HG03103 (cell line): ENCODE measurements around the gene SNX19.
"Not testable (repeated sequence)": the region's sequence is repeated elsewhere in the genome, so short reads cannot be mapped to it uniquely, and the experiment has no call there.

ENCODE experiments used
- ATAC-seq: cut with Tn5 transposase; IDR thresholded peaks from one replicate; pipeline ENCODE4 v1.9.1; 2021; ENCODE audit warnings: low read depth; ENCODE audit not compliant: unreplicated experiment

SNX19 gene

GRCh38 chr11:130874396-130874795, 41.9 kb downstream of the SNX19 start:
- no peak for ATAC-seq

- no peak for ATAC-seq
Observed at GRCh38 chr11:130873761-130874160, 42.5 kb downstream of the SNX19 start.

GRCh38 chr11:130872981-130873380, 43.3 kb downstream of the SNX19 start:
- ATAC-seq = no peak

DNA sequence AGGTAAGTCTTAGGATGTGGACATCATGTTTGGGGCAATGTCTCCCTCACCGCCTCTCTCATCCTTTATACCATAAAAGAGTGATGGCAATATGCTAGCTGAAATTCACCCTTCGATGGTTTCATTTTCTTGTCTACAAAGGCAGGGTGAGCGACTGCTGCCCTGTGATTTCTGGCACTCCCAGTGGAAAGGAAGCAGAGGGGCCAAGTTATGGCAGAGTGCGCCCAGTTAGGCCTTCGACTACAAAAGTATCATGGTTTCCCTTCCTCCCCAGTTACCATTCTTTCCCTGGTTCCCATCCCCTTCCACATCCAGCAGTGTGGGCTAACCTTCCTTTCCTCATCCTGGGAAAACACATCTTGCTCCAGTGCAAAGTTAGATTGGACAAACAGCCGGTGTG, 43.8 kb downstream of the SNX19 start:
- ATAC-seq = no peak

GRCh38 chr11:130872102-130872501, 44.2 kb downstream of the SNX19 start:
- ATAC-seq = no peak

DNA sequence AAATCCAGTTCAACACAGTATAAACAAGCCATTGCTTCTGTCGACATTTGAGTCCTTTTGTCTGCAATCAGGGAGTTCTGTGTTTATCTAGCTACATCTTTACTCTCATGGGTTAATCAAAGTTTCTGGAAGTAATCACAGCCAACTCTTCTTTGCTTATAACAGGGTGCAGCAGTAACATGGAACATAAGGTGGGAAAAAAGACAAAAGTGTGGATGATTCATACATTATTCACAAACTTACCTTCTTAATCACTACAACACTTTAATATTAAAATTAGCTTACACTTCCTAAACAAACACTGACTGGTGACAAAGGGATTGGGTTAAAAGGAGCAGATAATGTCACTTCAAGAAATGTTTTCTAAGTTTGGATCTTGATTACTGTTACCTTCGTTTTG, 44.7 kb downstream of the SNX19 start:
- no peak for ATAC-seq

DNA sequence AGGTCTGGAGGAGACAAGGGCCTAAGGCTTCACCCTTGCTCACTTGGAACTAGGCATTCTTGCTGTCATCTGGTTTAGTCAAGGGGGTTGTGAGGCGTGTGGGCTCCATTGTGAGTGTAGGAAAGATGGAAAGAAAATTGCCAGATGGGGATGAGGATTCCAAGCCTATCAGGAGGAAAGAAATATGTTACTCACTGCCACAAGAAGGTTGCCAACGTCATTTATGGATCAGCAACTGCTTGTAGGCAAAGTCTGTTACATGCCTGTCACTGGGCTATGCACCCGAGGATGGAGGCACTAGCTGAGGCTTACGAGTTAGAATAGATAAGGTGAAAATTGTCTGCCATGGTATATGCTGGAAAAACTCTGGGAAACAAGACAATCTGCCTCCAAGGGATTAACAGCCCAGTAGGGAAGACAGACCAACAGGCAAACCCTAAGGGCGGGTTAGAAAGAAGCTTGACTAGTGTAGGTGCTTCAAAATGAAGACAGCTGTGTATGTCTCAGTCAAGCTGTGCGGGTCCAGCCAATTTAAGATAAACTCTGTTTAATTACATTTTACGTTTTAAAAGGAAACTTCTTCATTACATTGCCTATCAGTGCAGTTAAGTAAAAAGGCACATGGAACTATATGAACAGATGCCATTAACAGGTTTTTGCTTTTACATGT, 47.4 kb downstream of the SNX19 start:
- no peak for ATAC-seq

GRCh38 chr11:130868086-130868710, 48.1 kb downstream of the SNX19 start:
- no peak for ATAC-seq

- no peak for ATAC-seq
Observed at GRCh38 chr11:130866831-130867230, 49.4 kb downstream of the SNX19 start.

DNA sequence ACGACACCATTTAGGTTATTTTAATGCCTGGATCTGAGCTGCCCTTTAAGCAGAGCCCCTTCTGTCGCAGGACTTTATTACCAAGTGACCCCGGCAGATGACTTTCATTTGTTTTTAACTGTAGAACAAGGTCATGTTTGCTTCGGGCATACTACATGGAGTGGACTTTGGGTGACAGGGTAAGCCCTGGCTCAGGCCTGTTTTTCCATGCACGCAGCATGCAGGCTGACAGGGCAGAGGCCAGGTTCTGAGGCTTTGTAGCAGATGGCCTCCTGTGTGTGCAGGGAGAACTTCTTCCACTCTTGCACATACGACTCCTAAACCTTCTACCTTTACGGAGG, 50.5 kb downstream of the SNX19 start:
- no peak for ATAC-seq

GRCh38 chr11:130865091-130865773, 51.0 kb downstream of the SNX19 start:
- ATAC-seq = no peak

GRCh38 chr11:130861902-130862860, 54.1 kb downstream of the SNX19 start:
- peak; percentile 91 for ATAC-seq

DNA sequence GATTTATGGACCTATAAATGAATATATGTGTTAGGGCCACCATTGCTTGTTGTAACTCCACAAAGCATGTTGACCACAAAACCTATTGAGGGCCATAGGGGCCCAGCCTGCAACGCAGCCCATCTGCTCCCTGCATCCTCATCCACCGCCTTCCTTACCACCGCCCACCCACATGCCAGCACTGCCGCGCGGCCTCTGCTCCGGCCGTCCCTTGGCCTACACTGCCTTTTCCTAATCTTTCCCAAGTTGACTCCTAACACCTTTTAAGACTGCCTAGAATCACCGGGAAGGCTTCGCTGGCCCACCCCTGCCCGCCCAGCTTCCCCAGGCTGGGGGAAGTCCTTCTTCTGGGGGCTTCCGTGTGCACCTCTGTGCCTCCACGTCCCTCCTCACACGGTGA, 55.0 kb downstream of the SNX19 start:
- no peak for ATAC-seq

GRCh38 chr11:130859886-130860285, 56.4 kb downstream of the SNX19 start:
- ATAC-seq = no peak

DNA sequence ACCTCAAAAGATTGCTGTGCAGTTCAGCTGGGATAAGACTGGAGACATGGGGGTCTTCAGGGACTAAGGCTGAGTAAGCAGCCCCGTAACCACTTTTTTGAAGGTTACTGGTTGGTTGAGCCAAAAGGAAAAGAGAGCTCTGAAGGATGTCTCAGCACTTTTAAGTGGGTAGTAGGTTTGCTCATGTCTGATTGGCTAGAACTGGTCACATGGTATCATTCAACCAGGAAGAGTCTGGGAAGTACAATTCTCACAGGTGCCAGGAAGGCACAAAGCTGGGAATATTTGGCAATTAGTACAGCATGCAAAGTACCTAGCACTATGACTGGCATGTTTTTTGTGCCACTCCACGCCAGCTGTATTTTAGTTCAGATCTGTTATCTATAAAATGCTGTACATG, 58.1 kb downstream of the SNX19 start:
- ATAC-seq = no peak

DNA sequence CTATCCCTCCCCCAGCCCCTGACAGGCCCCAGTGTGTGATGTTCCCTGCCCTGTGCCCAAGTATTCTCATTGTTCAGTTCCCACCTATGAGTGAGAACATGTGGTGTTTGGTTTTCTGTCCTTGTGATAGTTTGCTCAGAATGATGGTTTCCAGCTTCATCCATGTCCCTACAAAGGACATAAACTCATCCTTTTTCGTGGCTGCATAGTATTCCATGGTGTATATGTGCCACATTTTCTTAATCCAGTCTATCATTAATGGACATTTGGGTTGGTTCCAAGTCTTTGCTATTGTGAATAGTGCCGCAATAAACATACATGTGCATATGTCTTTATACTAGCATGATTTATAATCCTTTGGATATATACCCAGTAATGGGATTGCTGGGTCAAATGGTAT, 60.6 kb downstream of the SNX19 start:
- not testable (repeated sequence) for ATAC-seq

- peak; percentile 87 for ATAC-seq
Observed at GRCh38 chr11:130854483-130854882, 61.8 kb downstream of the SNX19 start.

- ATAC-seq = no peak
Observed at GRCh38 chr11:130852589-130852988, 63.7 kb downstream of the SNX19 start.

- no peak for ATAC-seq
Observed at GRCh38 chr11:130850185-130850944, 65.9 kb downstream of the SNX19 start.

DNA sequence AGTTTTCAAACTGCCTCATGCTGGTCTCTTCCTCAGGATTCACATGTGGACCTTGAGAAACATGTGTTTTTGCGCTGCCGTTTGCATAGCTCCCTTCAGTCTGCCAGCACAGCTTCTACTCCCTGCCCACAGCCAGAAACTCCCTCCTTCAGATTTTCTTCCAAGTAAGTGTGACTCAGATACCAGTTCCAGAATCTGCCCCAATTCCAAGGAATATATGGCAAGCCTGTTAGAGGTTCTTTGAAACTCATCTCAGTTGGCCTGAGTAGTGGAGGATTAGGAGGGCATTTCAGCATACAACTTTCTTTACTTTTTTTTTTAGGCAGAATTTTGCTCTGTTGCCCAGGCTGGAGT, 67.1 kb downstream of the SNX19 start:
- ATAC-seq = no peak
